ENCODE data around the gene TULP4.

The TULP4 gene

GRCh38 chr6:158416883-158417759 is 104.9 kb downstream of the TULP4 start:
- in situ Hi-C loops (cut with HindIII; ENCODE audit: low sequenced_read_pairs): no loop called here

GRCh38 chr6:158417760-158418098 is 105.5 kb downstream of the TULP4 start:
- in situ Hi-C loops (cut with HindIII; ENCODE audit: low sequenced_read_pairs): no loop called here

GRCh38 chr6:158418501-158418900 is 106.2 kb downstream of the TULP4 start:
- in situ Hi-C loops (cut with HindIII; ENCODE audit: low sequenced_read_pairs): no loop called here

GRCh38 chr6:158419339-158419909 is 107.2 kb downstream of the TULP4 start:
- in situ Hi-C loops (cut with HindIII; ENCODE audit: low sequenced_read_pairs): no loop called here

GRCh38 chr6:158421381-158421780 is 109.1 kb downstream of the TULP4 start:
- in situ Hi-C loops (cut with HindIII; ENCODE audit: low sequenced_read_pairs): no loop called here

GRCh38 chr6:158422629-158423238 is 110.5 kb downstream of the TULP4 start:
- in situ Hi-C loops (cut with HindIII; ENCODE audit: low sequenced_read_pairs): no loop called here

- in situ Hi-C loops (cut with HindIII; ENCODE audit: low sequenced_read_pairs): no loop called here
Observed at GRCh38 chr6:158431036-158431435, 118.8 kb downstream of the TULP4 start.

GRCh38 chr6:158431560-158431959 is 119.3 kb downstream of the TULP4 start:
- in situ Hi-C loops (cut with HindIII; ENCODE audit: low sequenced_read_pairs): no loop called here

GRCh38 chr6:158437571-158437970 is 125.3 kb downstream of the TULP4 start:
- in situ Hi-C loops (cut with HindIII; ENCODE audit: low sequenced_read_pairs): no loop called here

- in situ Hi-C loops (cut with HindIII; ENCODE audit: low sequenced_read_pairs): no loop called here
Observed at GRCh38 chr6:158438226-158438625, 126.0 kb downstream of the TULP4 start.

GRCh38 chr6:158439255-158439654 is 127.0 kb downstream of the TULP4 start:
- in situ Hi-C loops (cut with HindIII; ENCODE audit: low sequenced_read_pairs): no loop called here

- in situ Hi-C loops (cut with HindIII; ENCODE audit: low sequenced_read_pairs): no loop called here
Observed at GRCh38 chr6:158441716-158442215, 129.5 kb downstream of the TULP4 start.

GRCh38 chr6:158442306-158442705 is 130.0 kb downstream of the TULP4 start:
- in situ Hi-C loops (cut with HindIII; ENCODE audit: low sequenced_read_pairs): no loop called here

GRCh38 chr6:158445426-158446085 is 133.3 kb downstream of the TULP4 start:
- in situ Hi-C loops (cut with HindIII; ENCODE audit: low sequenced_read_pairs): no loop called here

GRCh38 chr6:158448856-158449255 is 136.6 kb downstream of the TULP4 start:
- in situ Hi-C loops (cut with HindIII; ENCODE audit: low sequenced_read_pairs): no loop called here

GRCh38 chr6:158452191-158452590 is 139.9 kb downstream of the TULP4 start:
- in situ Hi-C loops (cut with HindIII; ENCODE audit: low sequenced_read_pairs): no loop called here

GRCh38 chr6:158457131-158457530 is 144.9 kb downstream of the TULP4 start:
- in situ Hi-C loops (cut with HindIII; ENCODE audit: low sequenced_read_pairs): no loop called here

- in situ Hi-C loops (cut with HindIII; ENCODE audit: low sequenced_read_pairs): no loop called here
Observed at GRCh38 chr6:158457616-158458278, 145.5 kb downstream of the TULP4 start.

GRCh38 chr6:158459726-158460125 is 147.5 kb downstream of the TULP4 start:
- in situ Hi-C loops (cut with HindIII; ENCODE audit: low sequenced_read_pairs): no loop called here

GRCh38 chr6:158460602-158461169 is 148.4 kb downstream of the TULP4 start:
- in situ Hi-C loops (cut with HindIII; ENCODE audit: low sequenced_read_pairs): no loop called here

Data from DLD1 (cell line).